PC-3 (cell line): ENCODE data around the gene LPCAT1. TPM values are rescaled to one million over a fixed set of nuclear protein-coding genes. Genes with fewer than 3 reads are reported as not detected.

Experiments
- ATAC-seq: fragments of 200-7000 bp; cut with Tn5 transposase; 2 replicates; pipeline ENCODE4 v1.9.1; 2020; ENCODE audit warnings: mild to moderate bottlenecking, moderate library complexity
- BruUV-seq: library from RNA; stranded (reverse); fragments of 400-500 nt; replicated peaks from 2 replicates; lab custom pipeline; 2021; lab: Mats Ljungman, UMichigan
- CTCF ChIA-PET: fragments of 300-600 bp; sonication (Branson Sonifier 250); formaldehyde crosslinking; loops from one replicate; lab custom pipeline; 2022; ENCODE audit warnings: antibody characterized with exemption; lab: Charles Lee
- POLR2A ChIA-PET: fragments of 300-600 bp; sonication (Branson Sonifier 250); formaldehyde crosslinking; loops from one replicate; lab custom pipeline; 2022; ENCODE audit warnings: antibody characterized with exemption; ENCODE audit not compliant: unreplicated experiment; lab: Charles Lee
- DNase-seq: peaks from one replicate; pipeline ENCODE4 v3.0.0-alpha.2; 2015
- H2AFZ ChIP-seq: fragments of 300-600 bp; sonication (generic); 2 replicates; pipeline ENCODE4 v1.6.0; 2016; ENCODE audit warnings: antibody characterized with exemption, low read length
- H3F3A ChIP-seq: fragments of 300-600 bp; sonication (generic); one replicate; pipeline ENCODE4 v1.6.0; 2017; ENCODE audit warnings: antibody characterized with exemption, low read length, control low read depth, mild to moderate bottlenecking; ENCODE audit not compliant: unreplicated experiment
- H3K27ac ChIP-seq: fragments of 300-600 bp; sonication (generic); 2 replicates; pipeline ENCODE4 v1.5.1; 2016; ENCODE audit warnings: mild to moderate bottlenecking, low read length
- H3K27me3 ChIP-seq: fragments of 300-600 bp; sonication (generic); 2 replicates; pipeline ENCODE4 v1.6.1; 2016; ENCODE audit warnings: low read length, mixed read lengths
- H3K36me3 ChIP-seq: fragments of 300-600 bp; sonication (generic); 2 replicates; pipeline ENCODE4 v1.6.1; 2016; ENCODE audit warnings: low read depth, mixed run types, low read length, mixed read lengths
- H3K4me1 ChIP-seq: fragments of 300-600 bp; sonication (generic); 2 replicates; pipeline ENCODE4 v1.5.1; 2016; ENCODE audit warnings: low read length; ENCODE audit not compliant: insufficient read depth
- H3K4me2 ChIP-seq: fragments of 300-600 bp; sonication (generic); 2 replicates; pipeline ENCODE4 v1.6.0; 2016; ENCODE audit warnings: low read length
- H3K4me3 ChIP-seq: fragments of 300-600 bp; sonication (generic); 2 replicates; pipeline ENCODE4 v1.5.1; 2016; ENCODE audit warnings: mild to moderate bottlenecking, low read length, mixed read lengths
- H3K79me2 ChIP-seq: fragments of 300-600 bp; sonication (generic); 2 replicates; pipeline ENCODE4 v1.6.1; 2017; ENCODE audit warnings: low read length, mixed read lengths
- H3K9ac ChIP-seq: fragments of 300-600 bp; sonication (generic); 2 replicates; pipeline ENCODE4 v1.6.0; 2016; ENCODE audit warnings: mild to moderate bottlenecking, low read length
- H3K9me2 ChIP-seq: fragments of 300-600 bp; sonication (generic); replicated peaks from 2 replicates; pipeline ENCODE4 v1.6.1; 2016; ENCODE audit warnings: mixed run types, low read length, mixed read lengths
- H3K9me3 ChIP-seq: fragments of 300-600 bp; sonication (generic); 2 replicates; pipeline ENCODE4 v1.6.1; 2016; ENCODE audit warnings: low read length, mixed read lengths
- H4K20me1 ChIP-seq: fragments of 300-600 bp; sonication (generic); 2 replicates; pipeline ENCODE4 v1.6.1; 2016; ENCODE audit warnings: low read length, mixed read lengths
- CTCF ChIP-seq: fragments of 300-600 bp; sonication (generic); conservative IDR thresholded peaks from 2 replicates; pipeline ENCODE4 v1.5.1; 2017; ENCODE audit warnings: antibody characterized with exemption, low read depth, mild to moderate bottlenecking, low read length
- EZH2 ChIP-seq: fragments of 300-600 bp; sonication (generic); IDR thresholded peaks from one replicate; pipeline ENCODE4 v1.6.1; 2017; ENCODE audit warnings: antibody characterized with exemption, mild to moderate bottlenecking, low read length; ENCODE audit not compliant: unreplicated experiment
- EZH2phosphoT487 ChIP-seq: fragments of 300-600 bp; sonication (generic); IDR thresholded peaks from 2 replicates; pipeline ENCODE4 v1.6.1; 2018; ENCODE audit warnings: mild to moderate bottlenecking, antibody characterized with exemption, low read length, borderline replicate concordance
- intact Hi-C: fragments of 100-400 bp; cut with micrococcal nuclease; formaldehyde crosslinking; loops from 2 replicates; pipeline ENCODE4 v1.9.0; 2023
- total RNA-seq: library from RNA; depleted of rRNA; stranded (reverse); fragments of >200 nt; gene quantifications from 2 replicates; pipeline ENCODE4 v1.2.3, GENCODE V29; 2014

LPCAT1 gene
- total RNA-seq, 1 experiment from 2014 or later: 121 TPM

DNA sequence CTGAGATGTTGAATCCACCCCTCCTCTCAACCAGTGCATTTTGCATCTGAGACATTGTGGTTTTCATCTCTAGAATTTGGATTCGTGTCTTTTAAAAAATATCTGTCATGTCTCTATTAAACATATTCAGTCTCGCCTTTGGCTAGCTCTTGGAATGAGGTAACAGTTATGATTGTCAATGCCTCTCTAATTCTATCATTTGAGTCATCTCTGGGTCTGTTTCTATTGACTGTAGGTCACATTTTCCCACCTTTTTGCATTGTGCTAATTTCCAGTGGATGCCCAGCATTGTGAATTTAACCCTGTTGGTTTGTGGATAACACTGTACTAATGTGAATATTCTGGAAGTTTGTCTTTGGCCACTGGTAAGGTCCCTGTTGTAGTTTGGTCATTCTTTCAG is 70.1 kb downstream of the LPCAT1 start:
- Histone ChIP-seq H3K79me2 (no peaks in the 10 kb centered on the region), H3K27ac (no peak overlapping the region), H3K9me2 (no peaks in the 10 kb centered on the region), H4K20me1 (no peaks in the 10 kb centered on the region), H3K27me3 (no peaks in the 10 kb centered on the region), H3K4me2 (no peak overlapping the region), H3K9me3 (peaks cover 36% of the 10 kb centered on the region), H3K36me3 (peaks cover 22% of the 10 kb centered on the region), H3K9ac (no peak overlapping the region), H3K4me3 (no peak overlapping the region), H2AFZ (no peak overlapping the region), H3K4me1 (no peaks in the 10 kb centered on the region), H3F3A (no peaks in the 10 kb centered on the region)
- CTCF ChIA-PET: no interaction called here
- no peak for TF ChIP-seq EZH2
- no peak for TF ChIP-seq CTCF
- no peak for TF ChIP-seq EZH2phosphoT487
- POLR2A ChIA-PET: no interaction called here
- BruUV-seq: no TSS peak
- DNase-seq (no peak), ATAC-seq (no peak)
- intact Hi-C loops: no loop called here

GRCh38 chr5:1449081-1449630 is 74.6 kb downstream of the LPCAT1 start:
- no TSS peak for BruUV-seq

More at GRCh38 chr5:1449081-1449630, 74.6 kb downstream of the LPCAT1 start:
- H2AFZ ChIP-seq: no peak overlapping the region
- ATAC-seq: no peak
- intact Hi-C loops: no loop called here
- ChIA-PET POLR2A (no interaction called here), CTCF (no interaction called here)
- H3K4me1 ChIP-seq: no peaks in the 10 kb centered on the region
- no peak overlapping the region for H3K9ac ChIP-seq
- no peaks in the 10 kb centered on the region for H3K27me3 ChIP-seq
- H3K79me2 ChIP-seq: no peaks in the 10 kb centered on the region
- no peak overlapping the region for H3K27ac ChIP-seq
- peaks cover 10% of the 10 kb centered on the region; the same call in 1 of the 2 replicates for H3K9me3 ChIP-seq
- H3K9me2 ChIP-seq: no peaks in the 10 kb centered on the region
- H3K4me2 ChIP-seq: no peak overlapping the region
- TF ChIP-seq EZH2phosphoT487 (no peak), EZH2 (no peak), CTCF (no peak)
- no peaks in the 10 kb centered on the region for H3K36me3 ChIP-seq
- H3F3A ChIP-seq: no peaks in the 10 kb centered on the region
- no peak overlapping the region for H3K4me3 ChIP-seq
- DNase-seq: no peak
- H4K20me1 ChIP-seq: no peaks in the 10 kb centered on the region
